GM10248 (cell line): ENCODE results near the gene FAM131C.

Experiments used
- CTCF ChIA-PET: fragments of 300-600 bp; sonication (Branson Sonifier 250); formaldehyde crosslinking; extraction: SDS; loops from one replicate; lab custom pipeline; 2021; ENCODE audit warnings: antibody characterized with exemption; lab: Yijun Ruan, JAX
- POLR2A ChIA-PET: fragments of 350-650 bp; sonication (Branson Sonifier 250); formaldehyde crosslinking; extraction: SDS; loops from one replicate; lab custom pipeline; 2020; ENCODE audit warnings: antibody characterized with exemption; lab: Yijun Ruan, JAX
- DNase-seq: peaks from one replicate; pipeline ENCODE4 v3.0.0; 2012; ENCODE audit errors: extremely low spot score
- TF ChIP-seq, protein P1 (sequence below): IDR thresholded peaks from 2 replicates; pipeline ENCODE4 v1.5.1; 2012; ENCODE audit warnings: mild to moderate bottlenecking, low read depth; ENCODE audit errors: extremely low read depth, missing control alignments, control extremely low read depth

The FAM131C gene

DNA sequence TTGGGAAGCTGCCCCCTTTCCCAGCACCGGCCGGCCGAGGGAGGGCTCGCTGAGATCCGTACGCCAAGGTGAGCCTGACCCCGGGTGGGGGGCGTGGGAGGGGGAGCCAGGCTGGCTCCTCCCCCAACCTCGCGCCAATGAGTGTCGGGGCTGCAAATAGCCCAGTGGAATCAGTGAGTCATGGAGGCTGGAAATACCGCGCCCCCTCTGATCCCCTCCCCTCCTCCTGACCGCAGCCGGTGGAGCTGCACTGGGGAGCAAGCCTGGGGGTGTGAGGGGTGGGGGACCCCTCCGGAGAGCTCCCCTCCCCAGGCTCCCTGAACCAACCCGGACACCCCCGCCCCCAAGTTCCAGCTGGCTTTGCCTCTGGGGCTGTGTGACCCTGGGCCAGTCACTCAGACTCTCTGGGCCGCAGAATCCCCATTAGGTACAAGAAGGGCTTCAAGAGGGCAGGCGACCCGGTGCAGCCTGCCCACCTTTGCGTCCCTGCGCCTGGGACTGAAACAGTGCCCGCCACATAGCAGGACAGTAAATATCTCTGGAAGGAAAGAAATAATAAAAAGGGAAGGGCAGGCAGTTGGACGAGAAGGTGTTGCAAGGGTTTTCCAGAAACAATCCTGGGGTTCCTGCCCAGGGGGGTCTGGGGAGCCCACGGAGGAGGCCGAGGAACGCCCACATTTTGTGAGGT, 60.1 kb downstream of the FAM131C start:
- peak; percentile 69 for DNase-seq
- TF ChIP-seq, protein P1, sequence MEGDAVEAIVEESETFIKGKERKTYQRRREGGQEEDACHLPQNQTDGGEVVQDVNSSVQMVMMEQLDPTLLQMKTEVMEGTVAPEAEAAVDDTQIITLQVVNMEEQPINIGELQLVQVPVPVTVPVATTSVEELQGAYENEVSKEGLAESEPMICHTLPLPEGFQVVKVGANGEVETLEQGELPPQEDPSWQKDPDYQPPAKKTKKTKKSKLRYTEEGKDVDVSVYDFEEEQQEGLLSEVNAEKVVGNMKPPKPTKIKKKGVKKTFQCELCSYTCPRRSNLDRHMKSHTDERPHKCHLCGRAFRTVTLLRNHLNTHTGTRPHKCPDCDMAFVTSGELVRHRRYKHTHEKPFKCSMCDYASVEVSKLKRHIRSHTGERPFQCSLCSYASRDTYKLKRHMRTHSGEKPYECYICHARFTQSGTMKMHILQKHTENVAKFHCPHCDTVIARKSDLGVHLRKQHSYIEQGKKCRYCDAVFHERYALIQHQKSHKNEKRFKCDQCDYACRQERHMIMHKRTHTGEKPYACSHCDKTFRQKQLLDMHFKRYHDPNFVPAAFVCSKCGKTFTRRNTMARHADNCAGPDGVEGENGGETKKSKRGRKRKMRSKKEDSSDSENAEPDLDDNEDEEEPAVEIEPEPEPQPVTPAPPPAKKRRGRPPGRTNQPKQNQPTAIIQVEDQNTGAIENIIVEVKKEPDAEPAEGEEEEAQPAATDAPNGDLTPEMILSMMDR, result no peak
- ChIA-PET CTCF (interaction anchor here (1.1 to 2.9 kb wide), 5 partner anchors 9 to 59 kb away, joined by 3 to 6 read pairs (median 4); partner anchors contain the start of gene SRARP), POLR2A (no interaction called here)

DNA sequence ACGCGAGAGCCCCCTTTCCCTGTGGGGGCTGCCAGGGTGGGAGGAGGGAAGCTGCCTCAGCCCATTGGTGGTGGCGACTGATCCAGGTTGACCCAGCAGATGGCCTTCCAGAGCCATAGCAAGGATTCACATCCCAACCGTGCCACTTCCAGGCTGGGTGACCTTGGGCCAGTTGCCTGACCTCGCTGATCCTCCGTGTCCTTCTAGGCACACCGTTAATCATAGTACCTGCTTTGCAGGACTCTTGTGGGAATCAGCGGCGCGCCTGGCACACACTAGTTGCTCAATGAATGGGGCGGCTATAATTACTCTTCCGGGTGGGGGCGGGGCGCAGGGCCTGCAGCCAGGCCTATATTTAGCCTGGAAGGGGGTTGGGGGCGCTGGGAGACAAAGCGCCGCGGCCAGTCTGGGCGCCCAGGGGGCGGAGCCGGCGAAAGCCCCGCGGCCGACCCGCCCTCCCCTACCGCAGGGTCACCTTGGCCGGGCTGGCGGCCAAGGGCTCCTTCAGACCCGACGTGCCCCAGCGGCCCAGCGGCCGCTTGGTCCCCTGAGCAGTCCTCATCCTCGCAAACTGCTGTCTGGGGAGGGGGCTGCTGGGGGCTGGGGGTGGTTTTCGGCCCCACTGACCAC, 60.7 kb downstream of the FAM131C start:
- TF ChIP-seq, protein P1, result no peak
- ChIA-PET POLR2A (no interaction called here), CTCF (interaction anchor here (1.0 to 5.8 kb wide), 5 partner anchors 8 to 163 kb away, joined by 3 to 40 read pairs (median 5); no protein-coding TSS in a partner anchor)
- DNase-seq, result peak; percentile 71

DNA sequence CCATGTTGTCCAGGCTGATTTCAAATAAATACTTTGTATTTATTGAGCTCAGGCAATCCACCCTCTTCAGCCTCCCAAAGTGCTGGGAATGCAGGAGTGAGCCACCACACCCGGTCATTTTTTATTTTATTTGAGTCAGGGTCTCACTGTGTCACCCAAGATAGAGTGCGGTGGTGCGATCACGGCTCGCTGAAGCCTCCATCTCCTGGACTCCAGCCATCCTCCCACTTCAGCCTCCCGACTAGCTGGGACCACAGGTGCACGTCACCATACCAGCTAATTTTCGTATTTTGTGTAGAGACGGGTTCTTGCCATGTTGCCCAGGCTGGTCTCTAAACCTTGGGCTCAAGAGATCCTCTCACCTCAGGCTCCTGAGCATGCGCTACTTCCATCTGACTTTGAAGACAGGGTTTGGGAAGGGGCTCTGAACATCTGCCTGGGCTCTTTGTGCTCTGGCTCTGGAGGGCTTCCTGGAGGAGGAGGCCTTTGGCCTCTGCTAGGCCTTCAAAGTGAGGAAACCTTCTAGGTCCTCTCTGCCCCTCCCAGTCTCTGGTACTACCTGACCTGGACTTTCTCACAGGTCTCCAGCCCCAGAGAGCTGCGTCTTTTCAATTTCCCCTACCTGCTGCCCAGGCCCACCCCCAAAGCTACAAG, 61.4 kb downstream of the FAM131C start:
- ChIA-PET CTCF (interaction anchor here (1.0 to 5.8 kb wide), 5 partner anchors 9 to 176 kb away, joined by 3 to 40 read pairs (median 4); no protein-coding TSS in a partner anchor), POLR2A (no interaction called here)
- TF ChIP-seq, protein P1, result no peak
- no peak for DNase-seq

DNA sequence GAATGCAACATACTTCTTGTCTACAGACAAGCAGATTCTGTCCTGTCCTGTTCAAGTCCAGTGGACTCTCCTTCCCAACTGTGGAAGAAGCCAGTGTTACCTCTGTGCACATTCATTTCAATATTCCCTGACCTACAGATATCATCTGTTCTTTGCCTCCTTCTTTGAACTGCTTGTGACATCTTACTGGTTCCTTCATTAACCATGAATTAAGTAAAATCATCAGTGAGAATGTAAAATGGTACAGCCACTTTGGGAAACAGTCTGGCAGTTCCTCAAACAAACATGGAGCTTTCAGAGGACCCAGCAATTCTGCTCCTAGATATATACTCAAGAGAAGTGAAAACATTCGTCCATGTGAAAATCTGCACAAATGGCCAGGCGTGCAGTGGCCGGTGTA, 62.6 kb downstream of the FAM131C start:
- TF ChIP-seq, protein P1, result no peak
- DNase-seq, result no peak
- ChIA-PET POLR2A (no interaction called here), CTCF (interaction anchor here (0.9 to 5.8 kb wide), 13 partner anchors 10 to 219 kb away, joined by 3 to 40 read pairs (median 6); partner anchors contain the start of gene ZBTB17)

DNA sequence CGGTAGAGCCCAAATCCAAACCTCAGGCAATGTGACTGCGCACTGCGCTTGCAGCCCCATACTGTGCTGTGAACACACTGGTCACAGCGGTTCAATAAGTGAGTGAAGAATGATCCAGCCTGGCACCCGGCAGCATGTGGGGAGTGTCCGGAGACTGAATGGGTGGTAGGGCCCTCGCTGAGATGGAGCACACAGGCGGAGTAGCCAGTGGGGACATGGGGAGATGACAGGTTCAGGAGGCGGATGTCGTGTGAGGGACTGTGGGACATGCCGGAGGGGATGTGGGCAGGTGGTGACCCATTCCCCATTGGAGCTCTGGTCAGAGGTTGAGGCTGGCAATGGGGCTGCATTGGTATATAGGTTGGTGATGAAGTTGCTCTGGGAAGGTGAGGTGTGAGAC, 63.8 kb downstream of the FAM131C start:
- TF ChIP-seq, protein P1, result no peak
- no peak for DNase-seq
- POLR2A ChIA-PET, result no interaction called here
- CTCF ChIA-PET, result interaction anchor here (0.6 to 5.8 kb wide), 21 partner anchors 9 to 218 kb away, joined by 3 to 40 read pairs (median 5); partner anchors contain the start of genes CLCNKB, HSPB7 and ZBTB17

DNA sequence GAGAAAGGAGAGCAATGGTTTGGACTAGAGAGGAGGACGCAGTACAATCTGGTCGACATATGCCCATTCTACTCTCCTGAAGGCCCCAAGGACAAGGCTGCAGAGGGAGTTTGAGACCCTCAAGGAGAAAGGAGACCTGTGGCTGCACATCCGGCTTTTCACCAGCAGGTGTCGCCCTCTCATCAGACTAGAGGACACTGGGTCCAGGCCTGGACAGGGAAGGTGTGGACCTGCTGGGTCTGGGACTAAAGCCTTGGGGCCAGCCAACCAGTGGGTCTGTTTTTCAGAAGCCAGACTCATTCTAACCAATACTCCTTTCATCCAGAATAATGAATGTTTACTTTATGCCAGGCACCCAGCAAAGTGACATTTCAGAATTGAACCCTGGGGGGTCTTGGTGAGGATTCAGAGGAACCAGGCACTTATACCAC, 64.4 kb downstream of the FAM131C start:
- DNase-seq, result peak; percentile 71
- TF ChIP-seq, protein P1, result peak; percentile 94
- CTCF ChIA-PET, result interaction anchor here (0.6 to 5.8 kb wide), 22 partner anchors 9 to 217 kb away, joined by 3 to 40 read pairs (median 6); partner anchors contain the start of genes CLCNKB, HSPB7 and ZBTB17
- POLR2A ChIA-PET, result no interaction called here
